ENCODE data around the gene REPS1.
"Not testable (repeated sequence)": the region's sequence is repeated elsewhere in the genome, so short reads cannot be mapped to it uniquely, and the experiment has no call there.

REPS1 gene

GRCh38 chr6:138987643-138988468 lies at the start of gene REPS1:
TSS of gene REPS1 (minus strand) at chr6:138988253. CDS start at chr6:138987682, 571 bp downstream.
- DNase-seq (ENCODE audit: low spot score) = peak; percentile 88

- DNase-seq (ENCODE audit: low spot score) = no peak
Observed at GRCh38 chr6:139037490-139037889, 49.4 kb upstream of the REPS1 start.

- no peak for DNase-seq (ENCODE audit: low spot score)
Observed at GRCh38 chr6:139030228-139030963, 42.3 kb upstream of the REPS1 start.

- peak; percentile 24 for DNase-seq (ENCODE audit: low spot score)
Observed at GRCh38 chr6:139029470-139030227, 41.6 kb upstream of the REPS1 start.

- peak; percentile 47 for DNase-seq (ENCODE audit: low spot score)
Observed at GRCh38 chr6:139028658-139029469, 40.8 kb upstream of the REPS1 start, which contains the start of gene ABRACL. TSS of gene ABRACL (plus strand) at chr6:139028745. CDS start at chr6:139034161, 5,416 bp downstream.

GRCh38 chr6:139028215-139028657 lies 40.2 kb upstream of the REPS1 start:
- DNase-seq (ENCODE audit: low spot score) = peak; percentile 44

- DNase-seq (ENCODE audit: low spot score) = no peak
Observed at GRCh38 chr6:139027620-139028182, 39.6 kb upstream of the REPS1 start.

- DNase-seq (ENCODE audit: low spot score) = not testable (repeated sequence)
Observed at GRCh38 chr6:139025416-139025815, 37.4 kb upstream of the REPS1 start.

GRCh38 chr6:139020689-139021088 lies 32.6 kb upstream of the REPS1 start:
- DNase-seq (ENCODE audit: low spot score) = no peak

- no peak for DNase-seq (ENCODE audit: low spot score)
Observed at GRCh38 chr6:139019722-139020121, 31.7 kb upstream of the REPS1 start.

GRCh38 chr6:139017227-139017626 lies 29.2 kb upstream of the REPS1 start:
- no peak for DNase-seq (ENCODE audit: low spot score)

GRCh38 chr6:139016337-139017213 lies 28.5 kb upstream of the REPS1 start:
- DNase-seq (ENCODE audit: low spot score) = no peak

GRCh38 chr6:139014945-139015344 lies 26.9 kb upstream of the REPS1 start:
- DNase-seq (ENCODE audit: low spot score) = no peak

- DNase-seq (ENCODE audit: low spot score) = no peak
Observed at GRCh38 chr6:139013185-139013800, 25.2 kb upstream of the REPS1 start.

GRCh38 chr6:139011980-139012379 lies 23.9 kb upstream of the REPS1 start:
- DNase-seq (ENCODE audit: low spot score) = no peak

GRCh38 chr6:139010674-139011073 lies 22.6 kb upstream of the REPS1 start:
- DNase-seq (ENCODE audit: low spot score) = no peak

GRCh38 chr6:139008117-139008516 lies 20.1 kb upstream of the REPS1 start:
- no peak for DNase-seq (ENCODE audit: low spot score)

- no peak for DNase-seq (ENCODE audit: low spot score)
Observed at GRCh38 chr6:139007428-139007827, 19.4 kb upstream of the REPS1 start.

- no peak for DNase-seq (ENCODE audit: low spot score)
Observed at GRCh38 chr6:139006477-139006876, 18.4 kb upstream of the REPS1 start.

GRCh38 chr6:139003751-139004150 lies 15.7 kb upstream of the REPS1 start:
- no peak for DNase-seq (ENCODE audit: low spot score)
